AG10803 (cell line): Measurements from ENCODE around the gene CTTNBP2NL.

Source experiments
- DNase-seq: peaks from one replicate; pipeline ENCODE4 v3.0.0; 2010; ENCODE audit warnings: low read depth
- H3K4me3 ChIP-seq: 2 replicates; pipeline ENCODE4 v1.5.1; 2011; ENCODE audit warnings: mild to moderate bottlenecking, low read length, control low read depth
- CTCF ChIP-seq: conservative IDR thresholded peaks from 2 replicates; pipeline ENCODE4 v1.5.1; 2011; ENCODE audit warnings: mild to moderate bottlenecking, low read length, control low read depth, inconsistent platforms

The CTTNBP2NL gene

DNA sequence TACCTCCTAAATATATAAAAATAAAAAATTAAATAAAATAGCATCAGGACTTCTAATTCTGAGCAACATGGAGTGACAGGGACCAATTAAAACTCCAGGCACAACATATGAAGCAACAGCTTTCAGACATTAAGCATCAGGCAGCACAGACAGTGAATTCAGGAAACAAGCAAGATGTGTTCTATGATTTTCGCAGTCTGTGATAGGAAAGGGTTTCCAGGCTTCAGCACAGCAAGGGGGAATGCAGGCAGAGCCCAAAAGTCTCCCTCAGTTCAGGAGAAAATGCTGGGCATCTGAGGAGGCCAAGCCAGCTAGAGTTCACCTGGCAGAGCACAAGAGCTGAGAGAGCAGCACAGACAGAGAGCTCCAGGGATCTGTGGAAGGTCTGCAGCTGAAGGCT is 22.2 kb upstream of the CTTNBP2NL start:
- H3K4me3 ChIP-seq: no peak overlapping the region
- no peak for DNase-seq
- TF ChIP-seq CTCF: no peak

- no peak for DNase-seq
- TF ChIP-seq CTCF: no peak
Observed at GRCh38 chr1:112375701-112376100, 20.3 kb upstream of the CTTNBP2NL start.

DNA sequence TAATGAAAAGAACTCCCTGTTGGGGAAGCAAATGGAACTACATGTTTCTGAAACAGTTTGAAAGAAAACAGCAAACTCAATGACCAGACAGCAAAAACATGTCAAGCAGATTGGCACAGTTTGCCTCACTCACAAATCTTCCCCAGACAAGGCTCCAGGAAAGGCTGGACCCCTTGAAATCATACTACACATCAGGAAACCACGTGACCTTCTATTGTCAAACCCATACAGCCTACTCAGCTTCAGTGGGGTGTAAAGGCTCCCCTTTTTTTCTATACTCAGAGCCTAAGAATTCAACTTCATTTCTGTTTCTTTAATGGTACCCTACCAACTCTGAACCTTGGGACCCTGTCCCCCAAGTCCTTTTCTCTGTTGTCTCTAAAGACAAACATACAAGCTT is 15.7 kb upstream of the CTTNBP2NL start:
- H3K4me3 ChIP-seq: no peak overlapping the region
- no peak for TF ChIP-seq CTCF
- no peak for DNase-seq

More at GRCh38 chr1:112375701-112376100, 20.3 kb upstream of the CTTNBP2NL start:
- H3K4me3 ChIP-seq: no peak overlapping the region

GRCh38 chr1:112381324-112382076 is 14.5 kb upstream of the CTTNBP2NL start:
- DNase-seq: no peak
- TF ChIP-seq CTCF: no peak
- no peak overlapping the region for H3K4me3 ChIP-seq

DNA sequence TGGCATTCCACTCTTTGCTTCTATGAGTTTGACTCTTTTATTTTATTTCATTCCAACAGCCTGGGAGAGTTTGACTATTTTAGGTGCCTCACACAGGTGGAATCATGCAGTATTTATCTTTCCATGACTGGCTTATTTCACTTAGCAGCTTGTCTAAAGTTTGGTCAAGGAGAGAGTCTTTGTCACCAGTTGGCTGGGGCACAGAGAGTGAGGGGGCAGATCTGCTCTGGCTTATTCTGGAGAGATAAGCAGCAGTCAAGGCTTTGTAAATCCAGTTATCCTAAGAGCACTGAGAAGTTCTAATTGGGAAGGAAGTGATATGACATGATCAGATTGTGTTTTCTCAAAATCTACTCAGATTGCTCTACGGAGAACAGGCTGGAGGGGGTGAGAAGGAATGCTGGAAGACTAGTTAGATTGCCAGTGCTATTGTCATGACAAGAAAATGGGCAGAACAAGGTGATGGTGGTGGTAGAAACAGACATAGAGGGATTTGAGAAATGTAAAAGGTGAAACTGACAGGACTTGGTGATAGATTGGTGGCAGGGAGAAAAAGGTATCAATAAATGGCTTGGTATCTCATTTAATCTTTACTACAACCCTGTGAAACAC is 12.1 kb upstream of the CTTNBP2NL start:
- no peak overlapping the region for H3K4me3 ChIP-seq
- DNase-seq: no peak
- TF ChIP-seq CTCF: no peak

DNA sequence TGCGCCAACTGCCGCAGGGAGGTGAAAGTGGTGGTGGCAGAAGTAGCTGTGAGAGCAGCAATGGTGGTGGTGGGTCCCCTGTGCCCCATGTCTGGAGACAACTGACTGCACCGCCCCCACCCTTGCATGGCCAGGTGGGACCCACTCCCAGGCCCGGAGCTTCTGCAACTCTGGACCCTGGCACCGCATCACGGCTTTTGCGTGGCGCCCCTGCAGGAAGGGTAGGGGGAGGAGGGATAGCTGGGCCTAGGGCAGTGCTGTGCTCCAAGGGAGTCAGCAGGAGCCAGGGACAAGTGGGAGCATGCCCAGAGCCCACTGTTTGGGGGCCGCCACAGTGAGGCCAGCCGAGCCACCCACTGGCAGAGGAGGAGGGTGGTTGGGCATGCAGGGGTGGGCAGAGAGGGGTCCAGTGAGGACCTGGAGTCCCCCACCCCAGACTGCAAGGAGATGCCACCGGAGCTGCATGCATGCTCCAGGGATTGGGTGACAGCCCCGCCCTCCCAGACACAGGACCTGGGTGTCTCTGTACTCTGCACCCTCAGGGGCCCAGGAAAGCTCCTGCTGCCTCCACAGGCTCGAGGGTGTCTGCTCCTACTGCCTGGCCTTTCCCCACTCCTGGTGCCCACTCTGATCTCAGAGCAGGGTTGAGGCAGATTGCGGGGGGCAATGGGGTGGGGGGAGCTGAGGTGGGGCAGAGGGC is 9.8 kb upstream of the CTTNBP2NL start:
- no peak for TF ChIP-seq CTCF
- no peak for DNase-seq
- H3K4me3 ChIP-seq: no peak overlapping the region
